NCI-H1105 treated with DMSO at 0.1 percent for 48 hours (cell line): ENCODE results near the gene ATP6V1F.

Experiments used
- DNase-seq: peaks from one replicate; lab custom pipeline; 2025; lab: John Stamatoyannopoulos, UW

Gene ATP6V1F

DNA sequence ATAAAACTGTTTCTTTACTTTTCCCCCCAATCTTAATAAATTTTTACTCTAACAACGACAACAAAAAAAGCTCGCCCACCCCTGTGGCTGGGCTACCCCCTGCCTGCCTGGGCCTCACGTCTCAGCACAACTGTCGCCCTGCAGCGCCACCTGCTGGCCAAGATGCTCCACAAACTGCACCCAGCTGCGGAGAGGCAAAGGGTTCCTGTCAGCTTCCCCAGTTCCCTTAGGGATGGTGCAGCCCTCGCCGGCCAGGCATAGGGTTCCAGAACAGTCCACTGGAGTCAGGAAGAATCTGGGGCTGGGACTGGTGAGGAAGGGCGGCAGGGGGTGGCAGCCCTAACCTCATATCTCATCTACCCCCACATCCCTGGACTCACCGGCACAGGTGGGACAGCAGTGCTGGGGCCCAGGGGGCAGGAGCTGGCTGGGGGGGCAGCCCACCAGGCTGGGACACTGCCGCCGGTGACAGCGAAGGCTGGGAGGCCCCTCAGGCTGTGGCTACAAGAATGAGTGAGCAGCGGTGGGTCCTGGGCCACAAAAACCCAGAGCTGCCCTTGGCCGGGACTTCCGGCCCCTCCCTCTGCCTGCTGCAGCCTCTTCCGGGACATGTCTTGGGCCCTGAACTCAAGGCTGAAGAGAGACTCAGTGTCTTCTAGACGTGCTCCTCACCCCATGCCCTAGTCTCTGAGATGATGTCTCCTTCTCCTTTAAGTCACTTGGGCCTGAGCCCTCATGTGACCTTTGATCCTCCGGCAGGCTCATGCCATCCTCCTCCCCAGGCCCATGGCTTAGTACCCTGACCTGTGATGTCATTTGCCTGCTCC lies 21.2 kb downstream of the ATP6V1F start:
- peak; percentile 49 for DNase-seq

- DNase-seq = no peak
These were observed 22.1 kb downstream of the ATP6V1F start for GRCh38 chr7:128884561-128885369.

DNA sequence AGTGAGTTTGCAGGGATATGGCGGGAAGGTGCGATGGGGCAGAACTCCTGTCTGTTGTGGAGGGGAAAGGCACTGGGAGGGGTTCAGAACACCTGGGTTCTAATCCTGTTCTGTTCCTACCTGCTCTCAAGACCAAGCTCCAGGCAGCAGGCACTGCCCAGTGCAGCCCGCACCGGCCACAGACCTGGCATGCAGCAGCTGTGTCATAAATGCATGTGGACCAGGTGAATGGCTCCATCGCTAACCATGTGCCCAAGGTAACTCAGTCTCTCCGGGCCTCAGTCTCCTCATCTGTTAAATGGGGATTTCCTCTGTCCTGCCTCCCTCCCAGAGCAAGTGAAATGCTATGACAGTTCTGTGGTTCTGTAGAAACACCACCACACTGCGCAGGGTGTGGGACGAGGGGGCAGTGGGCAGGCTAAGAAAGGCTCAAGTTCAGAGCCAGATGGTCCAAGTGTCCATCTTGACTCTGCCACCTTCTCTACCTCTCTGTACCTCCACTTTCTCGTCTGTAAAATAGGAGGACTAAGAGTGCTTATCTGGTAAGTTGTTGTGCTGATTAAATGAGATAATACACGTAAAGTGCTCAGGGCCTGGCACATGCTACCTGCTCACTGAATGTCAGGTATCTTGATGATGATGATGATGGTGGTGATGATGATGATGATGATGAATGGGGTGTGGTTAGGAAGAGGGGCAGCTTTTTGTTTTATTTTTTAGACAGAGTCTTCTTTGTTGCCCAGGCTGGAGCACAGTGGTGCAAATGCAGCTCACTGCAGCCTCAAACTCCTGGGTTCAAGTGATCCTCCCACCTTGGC lies 22.9 kb downstream of the ATP6V1F start:
- no peak for DNase-seq

- no peak for DNase-seq
These were observed 23.9 kb downstream of the ATP6V1F start for GRCh38 chr7:128886391-128887168.

DNA sequence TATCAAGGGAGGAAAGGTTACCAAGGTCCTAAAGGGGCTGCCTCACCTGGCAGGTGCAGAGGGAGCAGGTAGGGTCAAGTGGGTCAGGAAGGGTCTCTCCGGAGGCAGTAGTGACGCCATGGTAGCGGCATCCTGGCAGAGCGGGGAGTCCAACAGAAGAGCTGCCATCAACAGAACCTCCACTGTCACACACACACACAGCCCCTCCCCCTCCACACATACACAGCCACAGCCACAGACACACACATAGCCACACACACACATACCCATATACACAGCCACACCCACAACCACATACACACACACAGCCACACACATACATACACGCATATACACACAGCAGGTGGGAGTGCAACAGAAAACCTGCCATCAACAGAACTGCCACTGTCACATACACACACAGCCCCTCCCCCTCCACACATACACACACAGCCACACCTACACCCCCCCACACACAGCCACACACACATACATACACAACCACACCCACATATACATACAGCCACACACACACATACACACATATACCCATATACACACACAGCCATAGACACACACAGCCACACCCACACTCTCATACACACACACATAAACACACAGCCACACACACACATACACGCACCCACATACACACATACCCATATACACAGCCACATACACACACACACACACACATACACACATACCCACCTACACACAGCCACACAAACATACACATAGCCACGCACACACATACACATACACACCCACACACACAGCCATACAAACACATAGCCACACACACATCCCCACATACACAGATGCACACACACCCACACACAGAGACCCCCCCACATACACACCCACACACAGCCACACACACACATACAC lies 24.7 kb downstream of the ATP6V1F start:
- DNase-seq = no peak

DNA sequence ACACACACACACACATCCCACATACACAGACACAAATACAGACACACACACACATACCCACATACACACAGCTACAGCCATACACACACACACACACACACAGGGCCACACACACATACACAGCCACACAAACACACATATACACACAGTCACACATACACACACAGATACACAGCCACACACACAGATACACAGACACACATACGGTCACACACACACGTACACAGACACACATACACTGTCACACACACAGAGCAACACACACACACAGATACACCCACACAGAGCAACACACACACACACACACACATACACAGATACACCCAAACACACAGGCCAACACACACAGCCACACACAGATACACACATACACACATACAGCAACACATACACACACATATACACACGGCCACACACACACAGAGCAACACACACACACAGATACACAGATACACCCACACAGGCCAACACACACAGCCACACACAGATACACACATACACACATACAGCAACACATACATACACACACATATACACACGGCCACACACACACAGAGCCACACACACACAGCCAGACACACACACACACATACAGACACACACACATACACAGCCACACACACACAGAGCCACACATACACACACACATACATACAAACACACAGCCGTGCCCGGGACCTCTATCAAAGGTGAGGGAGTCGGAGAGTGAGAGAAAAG lies 25.5 kb downstream of the ATP6V1F start:
- no peak for DNase-seq

- no peak for DNase-seq
These were observed 26.1 kb downstream of the ATP6V1F start for GRCh38 chr7:128888756-128889095.

DNA sequence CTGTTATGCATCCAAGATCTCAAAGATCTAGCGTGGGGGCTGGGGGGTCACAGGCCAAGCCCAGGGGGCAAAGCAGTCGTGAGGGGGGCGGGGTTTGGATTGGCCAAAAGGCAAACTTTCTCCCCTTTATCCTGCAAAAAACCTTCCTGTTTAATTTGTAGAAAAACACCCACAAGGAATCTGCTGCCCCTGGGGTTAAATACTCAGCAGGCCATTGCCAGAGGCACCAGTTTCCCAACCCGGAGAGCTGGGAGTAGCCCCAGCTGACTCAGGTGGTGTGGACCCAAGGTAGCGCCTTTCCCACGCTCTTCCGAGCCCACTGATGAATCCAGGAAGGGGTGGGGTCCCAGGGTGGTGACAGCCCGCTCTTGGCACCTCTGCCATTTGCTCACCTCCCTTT lies 26.5 kb downstream of the ATP6V1F start:
- DNase-seq = no peak

- no peak for DNase-seq
These were observed 27.9 kb downstream of the ATP6V1F start for GRCh38 chr7:128890306-128891109.

- DNase-seq = peak; percentile 9
These were observed 28.7 kb downstream of the ATP6V1F start for GRCh38 chr7:128891110-128891941.

- DNase-seq = no peak
These were observed 29.2 kb downstream of the ATP6V1F start for GRCh38 chr7:128891942-128892269.

DNA sequence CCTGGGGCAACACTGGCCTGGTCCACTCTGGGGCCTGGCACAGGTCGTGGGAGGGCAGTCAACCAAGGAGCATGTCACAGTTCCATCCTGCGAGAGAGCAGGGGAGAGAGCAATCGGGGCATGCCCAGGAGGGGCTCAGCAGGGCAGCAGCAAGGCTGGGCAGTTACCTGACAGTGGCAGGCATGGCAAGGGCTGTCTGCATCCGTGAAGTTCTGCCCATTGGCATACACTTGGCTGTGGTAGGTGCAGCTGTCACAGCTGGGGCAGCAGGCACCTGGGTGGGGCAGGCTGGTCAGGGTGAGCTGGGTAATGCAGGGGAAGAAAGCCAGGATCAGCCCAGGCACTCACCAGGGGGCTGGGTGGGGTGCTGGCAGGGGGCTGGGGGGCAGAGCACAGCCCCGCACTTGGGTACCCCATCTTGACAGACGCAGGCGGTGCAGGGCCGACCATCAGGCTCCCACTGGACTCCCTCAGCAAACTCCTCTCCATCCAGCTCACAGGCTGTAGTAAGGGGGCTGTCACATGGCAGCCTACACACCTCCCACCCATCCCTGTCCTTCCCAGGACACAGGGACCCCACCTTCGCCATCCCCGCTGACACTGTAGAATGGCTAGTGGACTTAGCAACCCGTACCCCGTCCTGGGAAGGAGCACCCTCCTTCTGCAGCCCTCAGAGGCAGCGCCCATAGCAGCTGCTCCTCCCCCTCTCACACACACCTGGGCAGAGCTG lies 30.0 kb downstream of the ATP6V1F start:
- no peak for DNase-seq

GRCh38 chr7:128893251-128894100 lies 30.8 kb downstream of the ATP6V1F start:
- DNase-seq = no peak

- no peak for DNase-seq
These were observed 31.4 kb downstream of the ATP6V1F start for GRCh38 chr7:128894101-128894440.

DNA sequence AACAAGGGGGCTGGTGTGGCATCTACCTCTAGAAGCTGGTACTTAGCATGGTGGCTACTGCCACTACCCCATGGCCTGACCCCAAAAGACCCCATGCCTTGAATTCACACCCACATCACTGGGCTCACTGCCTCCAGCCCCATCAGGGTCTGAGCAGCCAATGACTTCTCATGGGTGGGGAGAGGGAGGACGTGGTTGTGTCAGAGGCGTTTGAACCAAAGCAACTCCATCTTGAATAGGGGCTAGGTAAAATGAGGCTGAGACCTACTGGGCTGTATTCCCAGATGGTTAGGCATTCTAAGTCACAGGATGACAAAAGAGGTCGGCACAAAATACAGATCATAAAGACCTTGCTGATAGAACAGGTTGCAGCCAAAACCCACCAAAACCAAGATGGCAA lies 32.7 kb downstream of the ATP6V1F start:
- DNase-seq = no peak

- no peak for DNase-seq
These were observed 36.7 kb downstream of the ATP6V1F start for GRCh38 chr7:128899392-128899791.

DNA sequence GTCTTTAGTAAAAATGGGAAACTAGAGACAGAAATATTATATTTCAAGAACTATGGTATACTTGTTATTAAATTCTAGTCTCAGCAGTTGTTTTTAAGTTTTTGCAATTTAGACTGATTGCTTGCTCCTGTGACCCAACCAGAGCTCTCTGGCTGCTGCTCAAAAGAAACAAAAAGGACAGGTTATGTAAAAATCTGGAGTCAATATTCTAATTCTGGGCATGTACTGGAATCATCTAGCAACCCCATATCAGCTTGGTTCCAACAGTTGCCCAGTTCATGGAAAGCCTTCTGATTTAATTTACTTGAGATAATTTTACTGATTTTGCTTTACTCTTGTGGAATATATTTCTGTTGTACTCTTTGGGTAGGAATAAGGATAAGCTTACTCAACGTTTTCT lies 37.6 kb downstream of the ATP6V1F start:
- DNase-seq = no peak
